Measurements from ENCODE around the gene TBL1XR1.
A peak's percentile ranks its signal among the peaks of the same experiment; 100 is the strongest.
"Not testable (repeated sequence)": the region's sequence is repeated elsewhere in the genome, so short reads cannot be mapped to it uniquely, and the experiment has no call there.

TBL1XR1 gene

GRCh38 chr3:177181418-177181817 lies 15.9 kb downstream of the TBL1XR1 start:
- no peak for DNase-seq (ENCODE audit: low spot score)

- DNase-seq (ENCODE audit: low spot score), result no peak
Observed at GRCh38 chr3:177180506-177180905, 16.8 kb downstream of the TBL1XR1 start.

- no peak for DNase-seq (ENCODE audit: low spot score)
Observed at GRCh38 chr3:177179281-177180067, 17.8 kb downstream of the TBL1XR1 start.

- DNase-seq (ENCODE audit: low spot score), result no peak
Observed at GRCh38 chr3:177177749-177178221, 19.5 kb downstream of the TBL1XR1 start.

- DNase-seq (ENCODE audit: low spot score), result no peak
Observed at GRCh38 chr3:177174607-177175170, 22.6 kb downstream of the TBL1XR1 start.

GRCh38 chr3:177169936-177170722 lies 27.2 kb downstream of the TBL1XR1 start:
- no peak for DNase-seq (ENCODE audit: low spot score)

- no peak for DNase-seq (ENCODE audit: low spot score)
Observed at GRCh38 chr3:177168431-177168830, 28.9 kb downstream of the TBL1XR1 start.

GRCh38 chr3:177162742-177163141 lies 34.5 kb downstream of the TBL1XR1 start:
- no peak for DNase-seq (ENCODE audit: low spot score)

- not testable (repeated sequence) for DNase-seq (ENCODE audit: low spot score)
Observed at GRCh38 chr3:177161603-177162002, 35.7 kb downstream of the TBL1XR1 start.

- no peak for DNase-seq (ENCODE audit: low spot score)
Observed at GRCh38 chr3:177158461-177158860, 38.8 kb downstream of the TBL1XR1 start.

GRCh38 chr3:177157492-177157891 lies 39.8 kb downstream of the TBL1XR1 start:
- DNase-seq (ENCODE audit: low spot score), result no peak

GRCh38 chr3:177154733-177155132 lies 42.5 kb downstream of the TBL1XR1 start:
- DNase-seq (ENCODE audit: low spot score), result no peak

- peak; percentile 19 for DNase-seq (ENCODE audit: low spot score)
Observed at GRCh38 chr3:177150970-177151627, 46.2 kb downstream of the TBL1XR1 start.

GRCh38 chr3:177150218-177150916 lies 46.9 kb downstream of the TBL1XR1 start:
- DNase-seq (ENCODE audit: low spot score), result no peak

- no peak for DNase-seq (ENCODE audit: low spot score)
Observed at GRCh38 chr3:177149106-177149505, 48.2 kb downstream of the TBL1XR1 start.

- DNase-seq (ENCODE audit: low spot score), result no peak
Observed at GRCh38 chr3:177147790-177148189, 49.5 kb downstream of the TBL1XR1 start.

GRCh38 chr3:177146646-177147045 lies 50.6 kb downstream of the TBL1XR1 start:
- DNase-seq (ENCODE audit: low spot score), result no peak

- DNase-seq (ENCODE audit: low spot score), result no peak
Observed at GRCh38 chr3:177145954-177146353, 51.3 kb downstream of the TBL1XR1 start.

- DNase-seq (ENCODE audit: low spot score), result no peak
Observed at GRCh38 chr3:177145381-177145780, 51.9 kb downstream of the TBL1XR1 start.

- no peak for DNase-seq (ENCODE audit: low spot score)
Observed at GRCh38 chr3:177144922-177145321, 52.4 kb downstream of the TBL1XR1 start.

GRCh38 chr3:177141899-177142646 lies 55.2 kb downstream of the TBL1XR1 start:
- DNase-seq (ENCODE audit: low spot score), result no peak

Measured in D341Med (cell line).